HG03354 (cell line): ENCODE results near the gene CXCR6.
"Not testable (repeated sequence)": the region's sequence is repeated elsewhere in the genome, so short reads cannot be mapped to it uniquely, and the experiment has no call there.

ENCODE experiments used
- ATAC-seq: cut with Tn5 transposase; IDR thresholded peaks from one replicate; pipeline ENCODE4 v1.9.1; 2021; ENCODE audit warnings: mild to moderate bottlenecking; ENCODE audit not compliant: unreplicated experiment, poor library complexity, severe bottlenecking

Gene CXCR6

DNA sequence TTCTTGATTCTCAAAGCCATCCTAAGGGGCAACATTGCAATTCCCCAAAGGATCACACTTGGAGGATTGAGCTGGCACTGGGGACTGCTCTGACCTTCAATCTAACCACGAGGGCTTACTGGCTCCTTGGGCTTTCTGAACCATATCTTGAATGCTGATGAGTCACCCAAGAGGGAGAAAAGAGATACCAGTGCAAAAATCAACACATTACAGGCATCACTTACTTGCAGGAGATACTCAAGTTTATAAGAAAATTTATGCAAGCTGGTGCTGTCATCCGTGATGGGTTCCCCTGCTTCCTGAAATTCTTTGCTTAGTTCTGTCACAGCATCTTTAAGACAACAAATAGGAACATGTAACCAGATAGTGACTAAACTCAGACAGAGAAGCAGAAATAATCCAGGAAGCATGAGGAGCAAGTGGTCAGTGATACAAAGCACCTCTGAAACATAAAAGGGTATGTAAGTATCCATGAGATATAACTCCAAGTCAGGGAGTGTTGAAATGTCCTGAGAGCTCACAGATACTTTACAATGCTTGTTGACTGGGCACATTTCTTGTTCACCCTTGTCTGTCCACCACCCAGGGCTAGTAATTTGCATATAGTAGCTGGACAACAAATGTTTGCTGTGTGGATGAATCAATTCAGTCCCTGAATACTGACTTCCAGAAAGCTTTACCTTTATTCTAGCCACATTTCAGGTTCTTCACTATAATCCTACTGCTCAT is 38.2 kb downstream of the CXCR6 start:
- ATAC-seq, result no peak

DNA sequence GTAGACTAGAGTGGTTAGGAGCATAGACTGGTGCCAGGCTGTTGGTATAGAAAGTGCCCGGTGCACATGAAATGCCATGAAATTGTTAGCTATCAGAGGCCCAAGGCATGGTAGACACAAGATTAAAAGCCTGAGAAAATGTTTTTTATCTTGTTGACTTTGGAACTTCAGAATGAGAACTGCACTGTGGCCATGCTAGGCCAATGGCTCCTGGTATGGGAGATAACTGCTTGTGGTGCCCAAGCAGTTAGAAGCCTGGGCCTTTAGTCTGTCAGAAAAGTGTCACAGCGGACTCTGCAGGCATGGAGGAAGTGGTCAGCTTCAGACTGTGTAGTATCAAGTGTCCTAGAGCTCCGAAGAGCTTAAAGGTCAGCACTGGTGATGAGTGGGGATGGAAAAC is 40.5 kb downstream of the CXCR6 start:
- ATAC-seq, result no peak

DNA sequence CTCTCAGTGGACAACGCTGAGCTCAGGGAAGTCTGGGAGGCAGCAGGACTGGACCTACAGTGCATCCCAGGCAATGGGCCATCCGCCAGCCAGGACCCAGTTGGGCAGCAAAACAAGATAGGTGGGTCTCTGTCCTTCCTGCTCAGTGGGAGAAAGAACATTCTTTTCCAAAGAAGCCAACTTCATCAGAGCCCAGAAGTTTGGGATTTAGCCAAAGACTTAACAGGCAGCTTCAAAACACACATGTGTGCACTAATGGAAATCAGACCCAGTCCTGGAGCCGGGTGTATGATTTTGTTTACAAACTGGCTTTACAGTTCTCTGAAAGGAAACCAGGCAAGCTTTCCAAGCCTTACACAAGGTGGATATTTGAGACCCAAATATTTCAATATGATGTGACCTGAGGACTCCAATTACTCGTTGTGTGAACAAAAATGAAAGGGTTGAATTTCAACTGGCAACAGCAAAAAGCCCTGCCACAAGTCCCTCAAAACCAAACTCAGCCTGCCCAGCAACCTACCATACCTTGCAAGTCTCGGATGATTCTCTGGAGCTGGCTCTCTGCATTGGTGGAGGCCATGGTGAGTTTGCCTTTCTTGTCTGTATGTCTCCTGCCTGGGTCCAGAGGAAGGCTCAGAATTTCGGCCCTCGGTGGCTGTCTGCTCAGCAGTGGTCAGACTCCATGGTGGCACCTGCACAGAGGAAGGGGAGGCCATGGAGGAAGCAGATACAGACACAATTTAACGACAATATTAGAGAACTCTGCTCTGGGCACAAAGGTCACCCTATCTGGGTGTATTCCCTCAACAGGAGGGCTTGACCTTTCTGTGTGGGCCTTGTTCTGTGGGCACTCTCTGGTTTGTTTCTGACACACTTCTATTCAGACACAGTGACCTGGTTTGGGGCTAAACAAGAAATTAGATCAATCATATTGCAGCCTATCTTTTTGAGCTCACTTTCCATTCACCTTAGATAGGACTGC is 41.4 kb downstream of the CXCR6 start:
- ATAC-seq, result no peak

DNA sequence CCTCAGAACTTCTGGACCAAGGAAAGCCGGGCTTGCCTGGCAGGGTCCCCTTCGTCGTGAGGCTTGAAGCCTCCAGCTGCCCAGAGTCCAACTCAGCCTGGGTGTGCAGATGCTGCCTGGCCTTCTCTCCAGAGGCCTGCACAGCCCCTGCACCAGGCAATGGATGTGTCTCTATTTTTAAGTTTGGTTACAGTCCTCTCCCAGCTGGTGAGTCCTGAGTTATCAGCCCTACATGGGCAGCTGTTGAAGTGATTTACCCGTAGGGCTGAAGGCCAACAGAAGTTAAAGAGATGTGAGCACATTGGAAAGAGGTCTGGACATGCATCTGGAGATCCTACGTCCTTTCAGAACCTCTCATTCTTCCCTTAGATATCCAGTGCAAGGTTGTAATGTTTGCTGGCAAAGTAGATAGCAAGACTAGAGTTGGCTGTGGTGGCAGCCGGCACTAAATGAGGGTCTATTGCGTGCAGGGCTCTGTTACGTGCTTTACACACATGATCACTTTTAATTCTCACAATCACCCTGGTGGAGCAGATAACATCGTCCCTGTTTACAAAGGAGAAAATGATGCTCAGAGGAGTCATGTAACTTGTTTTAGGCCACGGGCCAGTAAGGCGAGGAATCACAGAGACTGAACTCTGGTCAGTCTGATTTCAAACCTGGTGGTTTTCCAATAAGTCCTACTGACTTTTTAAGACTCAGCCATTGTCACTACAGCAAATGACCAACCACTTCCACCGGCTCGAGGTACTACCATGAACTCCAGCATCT is 42.5 kb downstream of the CXCR6 start:
- no peak for ATAC-seq

DNA sequence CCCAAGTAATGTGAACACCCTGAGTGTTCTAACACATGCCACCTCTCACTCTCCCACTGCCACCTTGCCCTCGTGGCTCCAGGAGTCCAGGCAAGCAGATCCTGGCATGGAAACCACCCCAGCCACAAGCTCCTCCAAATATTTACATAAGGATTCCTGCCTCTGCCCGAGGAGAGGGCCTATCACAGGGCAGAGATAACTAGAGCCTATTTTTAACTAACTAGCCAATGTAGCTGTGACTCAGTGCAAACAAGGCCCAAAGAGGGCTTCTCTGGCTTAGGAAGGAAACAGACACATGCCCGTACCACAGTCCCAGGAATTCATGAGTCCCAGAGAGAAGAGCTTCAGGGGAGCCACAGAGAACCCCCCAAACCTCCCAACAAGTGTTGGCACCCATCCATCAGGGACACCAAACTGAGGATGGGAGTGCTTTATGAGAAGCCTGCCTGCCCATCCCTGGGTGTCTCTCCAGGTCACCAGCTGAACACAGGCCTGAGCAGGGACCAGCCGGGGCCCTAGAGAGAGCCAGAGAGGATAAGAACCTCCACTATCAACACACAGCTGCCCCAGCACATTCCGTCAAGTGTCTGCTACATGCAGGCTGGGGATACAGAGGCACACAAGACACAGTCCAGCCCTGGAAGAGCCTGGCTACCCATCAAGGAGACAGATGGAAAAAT is 43.2 kb downstream of the CXCR6 start:
- no peak for ATAC-seq

DNA sequence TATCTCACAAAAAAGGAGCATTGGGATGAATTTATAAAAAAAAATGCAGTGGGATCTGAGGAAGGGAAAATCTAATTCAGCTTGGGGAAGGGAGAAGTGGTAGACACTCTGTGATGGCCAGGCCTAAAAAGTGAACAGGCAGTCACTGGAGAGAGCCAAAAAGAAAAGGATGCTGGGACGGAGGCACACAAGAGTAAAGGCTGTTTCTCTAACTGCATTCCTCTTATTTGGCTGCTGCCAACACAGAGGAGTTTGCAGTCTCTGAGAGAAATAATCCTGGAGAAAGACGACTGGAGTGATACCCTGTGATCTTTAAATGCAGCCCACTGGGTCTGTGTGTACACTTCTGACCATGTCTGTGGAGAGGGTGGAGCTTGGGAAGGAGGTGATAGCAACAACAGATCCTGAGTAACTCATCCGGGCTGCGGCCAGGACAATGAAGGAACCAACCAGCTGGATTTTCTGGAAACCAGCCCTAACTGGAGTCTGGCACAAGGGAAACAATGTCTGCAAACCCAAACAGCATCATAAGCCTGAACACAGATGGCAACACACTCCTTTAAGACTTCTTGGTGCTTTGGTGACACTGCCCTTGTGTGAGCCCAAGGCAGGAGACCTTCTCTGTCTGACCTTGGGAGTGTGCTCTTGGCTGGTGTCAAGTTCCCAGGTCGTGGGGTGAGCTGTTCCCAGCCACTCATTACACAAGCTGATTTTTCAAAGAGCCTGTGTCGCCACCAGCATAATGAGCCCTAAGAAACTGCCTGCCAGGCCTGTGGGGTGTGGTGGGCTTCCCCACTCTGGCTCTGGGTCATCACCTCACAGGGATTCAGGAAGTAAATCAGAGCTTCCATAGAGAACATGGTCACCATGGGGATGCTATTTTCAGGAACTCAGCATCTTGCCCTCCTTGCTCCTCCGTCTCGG is 44.4 kb downstream of the CXCR6 start:
- no peak for ATAC-seq

DNA sequence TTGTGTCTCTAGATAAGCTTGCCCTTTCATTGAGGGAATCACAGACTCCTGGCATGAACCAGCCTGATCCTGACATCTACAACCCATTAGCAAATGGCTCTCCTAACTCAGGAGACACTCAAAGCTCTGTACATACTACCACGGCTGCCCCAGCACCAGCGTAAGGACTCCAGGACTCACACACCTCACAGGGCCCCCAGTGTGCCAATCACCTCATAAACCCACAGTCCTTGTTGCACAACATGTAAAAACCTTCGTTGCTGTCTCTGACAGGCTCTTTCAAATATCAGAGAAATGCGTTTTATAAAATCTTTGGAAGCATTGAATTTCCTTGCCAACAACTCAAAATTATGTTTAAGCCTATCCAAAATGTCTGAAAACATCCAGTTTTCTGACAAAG is 45.1 kb downstream of the CXCR6 start:
- ATAC-seq, result no peak

DNA sequence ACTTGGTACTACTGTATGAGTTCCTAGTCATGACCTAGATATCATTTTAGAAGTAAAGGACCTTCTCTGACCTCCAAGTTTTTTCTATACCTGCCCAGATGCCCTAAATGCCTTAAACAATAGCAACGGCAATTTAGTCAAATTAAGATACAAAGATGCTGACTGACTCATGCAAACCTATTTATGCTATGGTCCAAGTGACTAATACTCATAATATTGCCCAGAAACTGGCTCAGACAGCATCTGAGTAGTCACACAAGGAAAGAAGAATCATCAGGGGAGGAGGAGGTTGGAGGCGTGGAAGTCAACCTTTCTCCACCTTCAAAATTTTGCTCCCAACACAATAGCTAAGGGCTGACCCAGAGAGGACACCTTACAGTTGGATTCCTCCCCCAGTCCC is 45.5 kb downstream of the CXCR6 start:
- no peak for ATAC-seq

DNA sequence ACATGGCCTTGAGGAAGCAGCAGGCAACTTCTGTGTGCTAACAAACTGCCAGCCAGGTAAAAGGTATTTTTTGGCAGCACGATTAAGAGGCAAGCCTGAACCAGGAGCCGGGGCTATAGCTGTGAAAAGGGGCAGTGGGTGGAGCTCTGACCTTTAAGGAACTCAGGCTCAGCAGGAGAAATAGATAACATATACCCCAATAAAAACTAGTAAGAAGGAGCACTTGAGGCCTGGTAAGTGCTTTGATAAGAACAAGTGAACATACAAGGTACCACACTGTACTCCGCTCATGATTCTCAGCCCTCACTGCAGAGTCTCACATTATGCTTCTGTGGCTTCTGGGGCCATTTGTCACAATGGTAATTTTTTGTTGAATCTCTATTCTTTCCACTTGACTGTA is 46.9 kb downstream of the CXCR6 start:
- ATAC-seq, result no peak

DNA sequence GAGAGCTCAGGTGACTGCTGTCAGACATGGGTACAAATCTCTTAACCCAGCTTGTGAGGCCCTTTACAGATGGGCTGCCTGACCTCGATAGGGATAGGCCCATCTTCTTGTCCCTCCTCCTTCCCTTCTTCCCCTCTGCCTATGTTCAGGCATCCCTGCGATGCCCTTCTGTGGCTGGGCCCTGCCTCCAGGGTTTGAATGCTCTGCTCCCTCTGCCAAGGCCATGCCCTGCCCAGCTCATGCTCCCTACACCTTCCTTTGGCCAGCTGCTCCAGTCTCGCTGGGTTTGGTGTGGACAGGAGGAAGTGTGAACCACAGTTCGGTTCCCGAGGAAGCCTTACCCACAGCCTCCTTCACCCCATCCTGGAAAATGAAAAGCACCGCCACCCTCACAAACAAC is 48.1 kb downstream of the CXCR6 start:
- ATAC-seq, result no peak

DNA sequence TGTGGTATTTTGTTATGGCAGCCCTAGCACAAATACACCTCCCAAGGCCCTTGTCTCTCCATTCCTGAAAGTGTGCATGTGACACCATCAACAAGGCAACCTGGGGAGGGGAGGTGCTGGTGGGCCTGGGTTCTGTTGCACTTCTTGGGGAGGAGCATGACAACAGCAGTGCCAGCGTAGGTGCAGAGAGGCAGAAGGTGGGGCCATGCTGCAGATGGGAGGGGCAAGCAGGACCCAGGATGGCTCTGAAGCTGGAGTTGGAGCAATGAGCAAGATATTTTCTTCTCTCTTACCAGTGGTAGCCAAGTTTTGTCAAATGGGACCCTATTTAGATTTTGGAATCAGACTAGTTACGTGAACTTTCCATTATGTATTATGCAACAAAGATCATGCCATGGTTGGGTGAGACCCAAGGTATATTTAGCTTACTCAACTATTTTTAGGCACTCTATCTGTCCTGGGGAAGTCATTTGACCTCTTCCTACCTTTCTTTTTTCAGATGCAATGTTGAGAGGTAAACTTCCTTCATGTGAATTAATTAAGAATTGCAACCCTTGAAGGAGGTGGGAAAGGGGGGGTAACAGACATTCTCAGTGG is 49.0 kb downstream of the CXCR6 start:
- ATAC-seq, result no peak

DNA sequence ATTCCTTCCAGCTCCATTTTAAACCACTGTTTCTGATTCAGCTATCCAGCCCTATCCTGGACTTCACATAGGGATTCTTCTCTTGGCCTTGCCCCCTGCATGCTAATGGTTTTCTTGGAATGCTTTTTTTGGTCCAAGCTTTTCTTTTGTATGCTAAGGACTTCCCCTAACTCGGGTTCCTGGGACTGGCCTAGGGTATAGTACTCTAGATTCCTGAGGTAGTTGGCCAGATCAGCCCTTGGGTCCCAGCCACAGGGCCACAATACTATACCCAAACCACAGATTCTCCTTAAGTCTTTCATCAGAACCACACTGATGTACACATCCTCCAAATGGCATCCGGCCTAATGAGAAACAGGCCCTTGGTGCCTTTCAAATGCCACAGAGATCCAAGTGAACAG is 49.6 kb downstream of the CXCR6 start:
- no peak for ATAC-seq

DNA sequence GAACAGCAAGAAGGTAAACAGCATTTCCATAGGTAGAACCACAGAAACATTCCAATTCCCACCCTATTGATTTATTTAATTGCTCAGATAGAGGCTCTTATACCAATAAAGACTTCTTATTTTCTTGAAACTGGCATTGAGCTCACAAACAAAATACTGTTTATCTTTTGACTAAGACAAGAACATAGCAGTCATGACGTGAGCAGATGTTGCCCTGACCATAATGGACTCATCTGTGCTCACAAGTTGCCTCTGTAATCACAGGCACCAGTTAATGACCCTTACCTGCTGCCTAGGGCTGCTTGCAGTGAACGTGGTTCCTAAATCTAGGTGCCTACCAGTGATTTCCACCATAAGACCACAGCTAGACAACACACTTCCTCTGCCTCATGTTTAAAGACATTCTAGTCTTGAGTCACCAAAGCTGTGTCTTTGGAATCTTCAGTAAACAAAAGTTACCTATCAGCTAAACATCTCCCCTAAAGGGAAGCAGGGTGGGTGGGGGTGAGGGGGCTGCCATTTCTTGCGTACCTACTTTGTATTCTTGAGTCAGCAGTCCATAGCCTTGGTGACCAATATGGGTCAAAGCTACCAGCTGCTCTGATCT is 50.3 kb downstream of the CXCR6 start:
- ATAC-seq, result no peak

DNA sequence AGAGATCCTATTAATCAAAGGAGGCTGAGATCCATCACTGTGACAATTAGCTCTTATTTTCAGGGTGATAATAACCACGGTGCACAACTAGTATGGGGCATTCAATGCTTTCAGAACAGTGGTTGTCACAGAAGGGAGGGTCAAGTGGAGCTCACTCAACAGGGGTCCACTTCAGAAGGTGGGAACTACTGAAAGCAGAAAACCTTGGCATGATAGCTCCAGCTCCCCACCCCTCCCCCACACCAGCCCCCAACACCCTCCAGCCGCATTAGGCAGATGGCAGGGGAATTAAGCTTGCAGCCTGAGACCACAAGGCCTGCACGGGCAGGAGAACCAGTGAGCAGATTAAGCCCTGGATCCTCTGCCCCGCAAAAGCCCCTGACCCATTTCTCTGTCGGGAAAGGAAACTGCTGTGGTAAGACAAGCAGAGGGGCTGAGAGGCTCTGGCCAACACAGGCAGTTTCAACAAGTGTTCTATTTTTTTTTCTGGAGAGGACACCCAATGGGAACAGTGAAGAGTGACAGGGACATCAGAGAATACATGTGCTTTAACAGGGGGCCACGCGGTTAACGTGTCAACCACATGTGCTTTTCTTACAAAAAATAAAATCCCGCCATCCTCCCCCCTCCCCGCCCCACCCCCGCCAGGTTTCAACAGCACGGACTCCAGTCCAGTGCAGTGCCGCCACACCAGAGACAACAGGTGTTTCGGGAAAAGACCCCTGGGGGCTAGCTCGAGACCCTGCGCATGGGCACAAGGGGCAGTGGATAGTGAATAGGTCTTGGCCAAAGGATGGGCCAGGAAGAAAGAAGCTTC is 51.4 kb downstream of the CXCR6 start:
- ATAC-seq, result peak; percentile 19

DNA sequence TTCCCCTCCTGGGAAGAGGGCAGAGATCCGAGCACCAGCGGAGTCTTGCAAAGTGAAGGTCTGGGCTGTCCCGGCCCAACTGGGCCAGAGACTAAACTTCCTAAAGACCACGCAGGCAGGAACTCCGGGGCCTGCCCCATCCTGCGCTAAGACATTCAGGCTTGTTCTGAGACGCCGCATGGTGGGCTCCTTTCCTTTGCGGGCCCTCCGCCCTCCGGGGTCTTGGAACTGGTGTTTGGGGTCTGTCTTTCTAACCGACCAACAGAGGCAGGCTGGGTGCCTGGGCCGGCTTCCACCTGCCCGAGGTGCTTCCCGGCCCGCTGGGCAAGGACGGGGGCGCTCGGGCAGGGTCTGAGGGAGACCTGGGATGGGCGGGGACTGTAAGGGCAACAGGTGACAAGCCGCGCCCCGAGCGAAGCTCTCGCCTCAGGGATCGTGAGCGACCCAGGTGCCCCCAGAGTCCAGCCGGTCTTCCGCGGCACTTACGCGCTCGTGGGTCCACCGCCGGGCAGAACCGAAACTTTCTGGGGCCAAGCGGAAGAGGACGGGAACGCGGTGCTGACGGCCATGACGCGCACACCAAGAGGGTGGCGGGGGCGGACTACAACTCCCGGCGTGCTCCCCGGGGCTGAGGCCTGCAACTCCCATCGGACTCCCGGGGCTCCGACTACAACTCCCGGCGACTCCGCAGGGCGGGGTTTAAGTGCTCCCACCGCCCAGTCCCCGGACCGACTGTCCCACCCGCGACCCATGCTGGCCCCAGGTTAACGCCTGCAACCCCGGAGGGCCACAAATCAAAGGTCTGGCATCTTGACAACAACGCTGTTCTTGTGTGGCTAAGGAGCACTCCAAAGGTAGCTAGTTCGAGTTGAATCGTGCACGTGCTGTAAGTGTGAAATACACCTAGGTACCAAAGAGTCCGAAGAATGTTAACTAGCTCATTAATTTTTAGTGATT is 52.2 kb downstream of the CXCR6 start, which contains the start of gene FYCO1:
TSS of gene FYCO1 (minus strand) at position 589 of the 957 bp plus-strand sequence. CDS start 10,914 bp downstream, outside the sequence.
- peak; percentile 94 for ATAC-seq

DNA sequence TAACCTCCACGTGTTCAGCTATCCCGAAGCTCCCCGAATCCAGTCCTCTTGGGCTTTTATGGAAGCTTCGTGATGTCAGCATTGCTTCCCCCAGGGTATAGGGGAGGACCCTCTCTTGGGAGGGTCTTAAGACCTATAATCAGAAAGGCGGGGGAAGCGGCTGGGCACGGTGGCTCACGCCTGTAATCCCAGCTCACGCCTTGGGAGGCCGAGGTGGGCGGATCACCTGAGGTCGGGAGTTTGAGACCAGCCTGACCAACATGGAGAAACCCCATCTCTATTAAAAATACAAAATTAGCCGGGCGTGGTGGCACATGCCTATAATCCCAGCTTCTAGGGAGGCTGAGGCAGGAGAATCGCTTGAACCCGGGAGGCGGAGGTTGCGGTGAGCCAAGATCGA is 54.2 kb downstream of the CXCR6 start:
- not testable (repeated sequence) for ATAC-seq
